H9 (cell line): ENCODE measurements around the gene SYMPK. TPM values are rescaled to one million over a fixed set of nuclear protein-coding genes. Genes with fewer than 3 reads are reported as not detected.
A peak's percentile ranks its signal among the peaks of the same experiment; 100 is the strongest.

Experiments
- DNase-seq: peaks from one replicate; pipeline ENCODE4 v3.0.0-alpha.2; 2017
- H2AFZ ChIP-seq: one replicate; pipeline ENCODE4 v1.6.1; 2013; ENCODE audit warnings: mild to moderate bottlenecking, low read length, control low read depth, moderate library complexity
- H2AK5ac ChIP-seq: 2 replicates; pipeline ENCODE4 v1.6.1; 2013; ENCODE audit warnings: low read length, control low read depth, mixed read lengths; ENCODE audit not compliant: insufficient read length
- H2BK120ac ChIP-seq: one replicate; pipeline ENCODE4 v1.6.1; 2013; ENCODE audit warnings: low read depth, mild to moderate bottlenecking, low read length, control low read depth, inconsistent platforms; ENCODE audit not compliant: poor library complexity, severe bottlenecking
- H2BK12ac ChIP-seq: 2 replicates; pipeline ENCODE4 v1.6.1; 2013; ENCODE audit warnings: low read length, control low read depth, mixed read lengths, low read depth; ENCODE audit not compliant: insufficient read length
- H2BK15ac ChIP-seq: 2 replicates; pipeline ENCODE4 v1.6.1; 2013; ENCODE audit warnings: low read depth, low read length, control low read depth
- H2BK20ac ChIP-seq: one replicate; pipeline ENCODE4 v1.6.1; 2013; ENCODE audit warnings: low read depth, mild to moderate bottlenecking, low read length, control low read depth, inconsistent platforms; ENCODE audit not compliant: poor library complexity, severe bottlenecking
- H2BK5ac ChIP-seq: 2 replicates; pipeline ENCODE4 v1.6.1; 2013; ENCODE audit warnings: low read length, control low read depth, mixed read lengths; ENCODE audit not compliant: insufficient read length
- H3K14ac ChIP-seq: 2 replicates; pipeline ENCODE4 v1.6.1; 2013; ENCODE audit warnings: low read length, control low read depth; ENCODE audit not compliant: insufficient read depth
- H3K18ac ChIP-seq: 2 replicates; pipeline ENCODE4 v1.6.1; 2013; ENCODE audit warnings: low read depth, mild to moderate bottlenecking, mixed read lengths, low read length, control low read depth; ENCODE audit not compliant: insufficient read length
- H3K23ac ChIP-seq: 2 replicates; pipeline ENCODE4 v1.6.1; 2013; ENCODE audit warnings: low read length, control low read depth, mixed read lengths, low read depth; ENCODE audit not compliant: insufficient read length
- H3K23me2 ChIP-seq: 2 replicates; pipeline ENCODE4 v1.6.1; 2013; ENCODE audit warnings: low read depth, mild to moderate bottlenecking, mixed read lengths, low read length, control low read depth; ENCODE audit not compliant: insufficient read length, poor library complexity, severe bottlenecking
- H3K27ac ChIP-seq: 2 replicates; pipeline ENCODE4 v1.5.1; 2013; ENCODE audit warnings: low read length, control low read depth, mixed read lengths, low read depth; ENCODE audit not compliant: insufficient read length
- H3K27me3 ChIP-seq: 2 replicates; pipeline ENCODE4 v1.6.1; 2013; ENCODE audit warnings: low read length, control low read depth, inconsistent platforms; ENCODE audit not compliant: insufficient read depth
- H3K4ac ChIP-seq: 2 replicates; pipeline ENCODE4 v1.6.1; 2013; ENCODE audit warnings: low read depth, mild to moderate bottlenecking, control low read depth, inconsistent platforms, low read length, moderate library complexity
- H3K4me1 ChIP-seq: 2 replicates; pipeline ENCODE4 v1.6.1; 2013; ENCODE audit warnings: low read length, control low read depth, inconsistent platforms; ENCODE audit not compliant: insufficient read depth
- H3K4me2 ChIP-seq: 2 replicates; pipeline ENCODE4 v1.6.1; 2013; ENCODE audit warnings: low read length, control low read depth, mixed read lengths; ENCODE audit not compliant: insufficient read length, insufficient read depth
- H3K56ac ChIP-seq: 2 replicates; pipeline ENCODE4 v1.6.1; 2013; ENCODE audit warnings: low read depth, mild to moderate bottlenecking, mixed read lengths, low read length, control low read depth; ENCODE audit not compliant: insufficient read length
- H3K79me1 ChIP-seq: 2 replicates; pipeline ENCODE4 v1.6.1; 2013; ENCODE audit warnings: low read depth, mild to moderate bottlenecking, moderate library complexity, low read length, control low read depth, inconsistent platforms; ENCODE audit not compliant: insufficient read depth, poor library complexity, severe bottlenecking
- H3K79me2 ChIP-seq: 2 replicates; pipeline ENCODE4 v1.6.1; 2013; ENCODE audit warnings: low read length, control low read depth, inconsistent platforms; ENCODE audit not compliant: insufficient read depth
- H3K9ac ChIP-seq: 2 replicates; pipeline ENCODE4 v1.6.1; 2013; ENCODE audit warnings: low read length, control low read depth, mixed read lengths; ENCODE audit not compliant: insufficient read length; ENCODE audit errors: extremely low read depth
- H3K9me3 ChIP-seq: one replicate; pipeline ENCODE4 v1.6.1; 2013; ENCODE audit warnings: low read depth, low read length, inconsistent platforms; ENCODE audit not compliant: control insufficient read depth
- H3T11ph ChIP-seq: one replicate; pipeline ENCODE4 v1.6.1; 2013; ENCODE audit warnings: mild to moderate bottlenecking, low read length, control low read depth, inconsistent platforms
- H4K20me1 ChIP-seq: one replicate; pipeline ENCODE4 v1.6.1; 2013; ENCODE audit not compliant: control insufficient read depth, insufficient read length, insufficient read depth
- H4K5ac ChIP-seq: 2 replicates; pipeline ENCODE4 v1.6.1; 2013; ENCODE audit warnings: low read depth, mild to moderate bottlenecking, mixed read lengths, low read length, control low read depth; ENCODE audit not compliant: insufficient read length
- H4K8ac ChIP-seq: replicated peaks from 2 replicates; pipeline ENCODE4 v1.6.1; 2013; ENCODE audit warnings: low read length, control low read depth, mixed read lengths, low read depth; ENCODE audit not compliant: insufficient read length
- H4K91ac ChIP-seq: 2 replicates; pipeline ENCODE4 v1.6.1; 2013; ENCODE audit warnings: low read depth, mild to moderate bottlenecking, moderate library complexity, mixed read lengths, low read length, control low read depth; ENCODE audit not compliant: insufficient read length
- H3K27ac Mint-ChIP-seq, 3 experiments: 2 replicates in 2 of 3; 3 replicates in 1 of 3; pipeline ENCODE4 v1.8.0; 2020 to 2021; ENCODE audit warnings: mixed read lengths in 3 of 3, mild to moderate bottlenecking in 1 of 3, moderate library complexity in 1 of 3
- H3K27me3 Mint-ChIP-seq: 2 replicates; pipeline ENCODE4 v1.8.0; 2021; ENCODE audit warnings: low read depth, mild to moderate bottlenecking, moderate library complexity, mixed read lengths
- H3K36me3 Mint-ChIP-seq, 3 experiments: 2 replicates in 2 of 3; 3 replicates in 1 of 3; pipeline ENCODE4 v1.8.0; 2020 to 2021; ENCODE audit warnings: low read depth in 3 of 3, mixed read lengths in 3 of 3; ENCODE audit not compliant: insufficient read depth in 1 of 3
- H3K4me1 Mint-ChIP-seq, 2 experiments: 2 replicates each; pipeline ENCODE4 v1.8.0; 2020; ENCODE audit warnings: mixed read lengths in 2 of 2
- H3K4me3 Mint-ChIP-seq, 2 experiments: 2 replicates in 1 of 2; 3 replicates in 1 of 2; pipeline ENCODE4 v1.8.0; 2020 to 2021; ENCODE audit warnings: mild to moderate bottlenecking in 2 of 2, mixed read lengths in 2 of 2, moderate library complexity in 1 of 2
- H3K9me3 Mint-ChIP-seq, 2 experiments: 2 replicates in 1 of 2; 3 replicates in 1 of 2; pipeline ENCODE4 v1.8.0; 2020; ENCODE audit warnings: mild to moderate bottlenecking in 2 of 2, mixed read lengths in 2 of 2, moderate library complexity in 1 of 2
- WGBS: extraction: QIAGEN DNeasy Blood & Tissue Kit; methylation state at CpG from one replicate; pipeline ENCODE4 v1.1.7; 2013; ENCODE audit warnings: missing lambda C conversion rate, low lambda C conversion rate, mixed read lengths; ENCODE audit not compliant: insufficient read length; ENCODE audit errors: extremely low coverage; 5-methylcytosine and 5-hydroxymethylcytosine counted together
- total RNA-seq: library from RNA; stranded (reverse); gene quantifications from 2 replicates; pipeline ENCODE4 v1.2.1, GENCODE V29; 2021
- TF ChIP-seq, protein P1 (sequence below): fragments of 200-600 bp; sonication (generic); conservative IDR thresholded peaks from 3 replicates; pipeline ENCODE4 v1.8.0; 2021; ENCODE audit warnings: antibody characterized with exemption, mild to moderate bottlenecking

Gene SYMPK
- total RNA-seq, 1 experiment from 2014 or later, result 104 TPM

DNA sequence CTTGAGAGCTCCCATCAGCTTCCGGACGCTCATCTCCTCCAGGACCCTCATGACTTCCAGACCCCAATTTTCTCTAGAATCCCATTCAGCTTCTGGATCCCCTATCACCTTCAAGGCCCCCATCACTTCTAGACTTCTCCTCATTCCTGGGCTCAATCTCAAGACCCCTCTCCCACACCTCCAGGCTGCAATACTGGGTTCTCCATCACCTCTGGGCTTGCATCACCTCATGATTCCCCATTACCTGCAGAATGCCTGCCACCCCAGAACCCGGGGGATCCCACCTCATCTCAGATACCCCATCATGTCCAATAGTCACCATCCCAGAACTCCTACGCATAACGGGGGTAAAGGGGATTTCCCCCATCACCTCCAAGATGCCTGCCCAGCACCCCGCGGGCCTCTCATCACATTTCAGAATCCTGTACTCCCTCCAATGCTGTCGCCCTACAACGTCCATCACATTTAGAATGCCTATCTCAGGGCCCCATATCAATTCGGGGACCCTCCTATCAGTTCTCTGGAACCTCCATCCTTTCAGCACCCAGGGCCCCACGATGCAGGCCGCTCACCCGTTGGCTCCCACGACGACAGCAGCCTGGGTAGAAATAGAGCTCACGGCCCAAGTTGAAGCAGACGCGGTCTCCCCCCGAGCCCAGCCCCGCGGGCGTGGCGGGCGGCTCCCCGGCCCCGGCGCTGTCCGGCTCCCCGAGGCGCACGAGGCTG is 71.0 kb downstream of the SYMPK start:
- peak overlapping the region; percentile 84 for H3K14ac ChIP-seq
- no peak overlapping the region for H3T11ph ChIP-seq
- no peak overlapping the region for H3K23ac ChIP-seq
- H3K4me1 ChIP-seq, result 0 out of 2 replicates have a peak, but pooled peaks cover 3% of the 10 kb centered on the region
- H2AK5ac ChIP-seq, result no peak overlapping the region
- peak overlapping the region; percentile 74 for H3K9ac ChIP-seq
- H2BK20ac ChIP-seq, result no peak overlapping the region
- H2BK12ac ChIP-seq, result no peak overlapping the region
- no CpG with 5 or more reads among the region's 31 CpGs for WGBS
- no peaks in the 10 kb centered on the region for H3K9me3 ChIP-seq
- no peak overlapping the region for H4K91ac ChIP-seq
- no peak overlapping the region for H3K18ac ChIP-seq
- Mint-ChIP-seq H3K27me3 (peaks cover 20% of the 10 kb centered on the region), H3K9me3 (peaks cover 0 to 2% of the 10 kb centered on the region in 2 experiments; a peak in 1 of 5 replicates), H3K27ac (peak overlapping the region; percentile 19 to 95 (median 89); a peak in 6 of 7 replicates), H3K4me1 (peaks cover 20 to 25% of the 10 kb centered on the region in 2 experiments), H3K4me3 (peak overlapping the region; percentile 95 to 98), H3K36me3 (peaks cover 22 to 40% (median 39%) of the 10 kb centered on the region in 3 experiments)
- H3K79me1 ChIP-seq, result peaks cover 8% of the 10 kb centered on the region
- H3K27ac ChIP-seq, result no peak overlapping the region
- H4K5ac ChIP-seq, result no peak overlapping the region
- no peak overlapping the region for H2BK5ac ChIP-seq
- H3K4ac ChIP-seq, result no peak overlapping the region
- no peaks in the 10 kb centered on the region for H4K20me1 ChIP-seq
- H3K4me2 ChIP-seq, result peak overlapping the region; percentile 96
- no peak overlapping the region for H3K56ac ChIP-seq
- H2BK120ac ChIP-seq, result no peak overlapping the region
- no peaks in the 10 kb centered on the region for H3K27me3 ChIP-seq
- no peak overlapping the region for H2AFZ ChIP-seq
- TF ChIP-seq, protein P1, sequence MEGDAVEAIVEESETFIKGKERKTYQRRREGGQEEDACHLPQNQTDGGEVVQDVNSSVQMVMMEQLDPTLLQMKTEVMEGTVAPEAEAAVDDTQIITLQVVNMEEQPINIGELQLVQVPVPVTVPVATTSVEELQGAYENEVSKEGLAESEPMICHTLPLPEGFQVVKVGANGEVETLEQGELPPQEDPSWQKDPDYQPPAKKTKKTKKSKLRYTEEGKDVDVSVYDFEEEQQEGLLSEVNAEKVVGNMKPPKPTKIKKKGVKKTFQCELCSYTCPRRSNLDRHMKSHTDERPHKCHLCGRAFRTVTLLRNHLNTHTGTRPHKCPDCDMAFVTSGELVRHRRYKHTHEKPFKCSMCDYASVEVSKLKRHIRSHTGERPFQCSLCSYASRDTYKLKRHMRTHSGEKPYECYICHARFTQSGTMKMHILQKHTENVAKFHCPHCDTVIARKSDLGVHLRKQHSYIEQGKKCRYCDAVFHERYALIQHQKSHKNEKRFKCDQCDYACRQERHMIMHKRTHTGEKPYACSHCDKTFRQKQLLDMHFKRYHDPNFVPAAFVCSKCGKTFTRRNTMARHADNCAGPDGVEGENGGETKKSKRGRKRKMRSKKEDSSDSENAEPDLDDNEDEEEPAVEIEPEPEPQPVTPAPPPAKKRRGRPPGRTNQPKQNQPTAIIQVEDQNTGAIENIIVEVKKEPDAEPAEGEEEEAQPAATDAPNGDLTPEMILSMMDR, result no peak
- 0 out of 2 replicates have a peak, but pooled peaks cover 3% of the 10 kb centered on the region for H3K79me2 ChIP-seq
- no peak overlapping the region for H4K8ac ChIP-seq
- no peak for DNase-seq
- H3K23me2 ChIP-seq, result peaks cover 7% of the 10 kb centered on the region
- H2BK15ac ChIP-seq, result no peak overlapping the region
